AG04449 (cell line): ENCODE measurements around the gene ZDHHC12.

Experiments used
- CTCF ChIA-PET: fragments of 350-600 bp; formaldehyde crosslinking; extraction: SDS; loops from one replicate; lab custom pipeline; 2021; ENCODE audit warnings: antibody characterized with exemption; lab: Yijun Ruan, JAX
- POLR2A ChIA-PET: fragments of 400-600, 350-600 bp; formaldehyde crosslinking; extraction: SDS; loops from one replicate; lab custom pipeline; 2020; ENCODE audit warnings: antibody characterized with exemption, inconsistent platforms; lab: Yijun Ruan, JAX
- DNase-seq: peaks from one replicate; pipeline ENCODE4 v3.0.0-alpha.2; 2010; ENCODE audit warnings: low read depth, low spot score
- H3K4me3 ChIP-seq: 2 replicates; pipeline ENCODE4 v1.5.1; 2011; ENCODE audit warnings: low read depth, mild to moderate bottlenecking, control low read depth, low read length
- CTCF ChIP-seq: IDR thresholded peaks from one replicate; pipeline ENCODE4 v1.5.1; 2011; ENCODE audit warnings: mild to moderate bottlenecking, moderate library complexity, low read length, control low read depth, inconsistent platforms; ENCODE audit not compliant: insufficient read depth; ENCODE audit errors: missing control alignments

ZDHHC12 gene

GRCh38 chr9:128750926-128751595 lies 27.1 kb upstream of the ZDHHC12 start:
- ChIA-PET CTCF (interaction anchor here (1.0 to 1.5 kb wide), 3 partner anchors 17 to 116 kb away, joined by 3 to 4 read pairs (median 3); partner anchors contain the start of gene PKN3), POLR2A (no interaction called here)
- no peak overlapping the region for H3K4me3 ChIP-seq
- no peak for DNase-seq
- no peak for TF ChIP-seq CTCF

GRCh38 chr9:128747241-128747640 lies 23.3 kb upstream of the ZDHHC12 start:
- CTCF ChIA-PET: no interaction called here
- POLR2A ChIA-PET: no interaction called here
- H3K4me3 ChIP-seq: no peak overlapping the region
- DNase-seq: no peak
- TF ChIP-seq CTCF: no peak

GRCh38 chr9:128743421-128743820 lies 19.5 kb upstream of the ZDHHC12 start:
- TF ChIP-seq CTCF: no peak
- POLR2A ChIA-PET: no interaction called here
- CTCF ChIA-PET: interaction anchor here (0.6 to 4.2 kb wide), 4 partner anchors 9 to 121 kb away, joined by 3 to 36 read pairs (median 3); no protein-coding TSS in a partner anchor

GRCh38 chr9:128742401-128742800 lies 18.5 kb upstream of the ZDHHC12 start:
- H3K4me3 ChIP-seq: no peak overlapping the region
- DNase-seq: no peak
- CTCF ChIA-PET: interaction anchor here (0.8 to 4.2 kb wide), 3 partner anchors 8 to 76 kb away, joined by 3 to 36 read pairs (median 4); partner anchors contain the start of gene ENDOG
- POLR2A ChIA-PET: no interaction called here
- no peak for TF ChIP-seq CTCF

More at GRCh38 chr9:128743421-128743820, 19.5 kb upstream of the ZDHHC12 start:
- H3K4me3 ChIP-seq: no peak overlapping the region
- DNase-seq: no peak

- DNase-seq: no peak
- H3K4me3 ChIP-seq: no peak overlapping the region
- ChIA-PET POLR2A (no interaction called here), CTCF (interaction anchor here (0.9 to 4.0 kb wide), 4 partner anchors 7 to 83 kb away, joined by 3 to 46 read pairs (median 22); partner anchors contain the start of genes ENDOG and ZDHHC12)
- no peak for TF ChIP-seq CTCF
Observed at GRCh38 chr9:128735373-128735772, 11.4 kb upstream of the ZDHHC12 start.

GRCh38 chr9:128733256-128733655 lies 9.3 kb upstream of the ZDHHC12 start:
- ChIA-PET POLR2A (no interaction called here), CTCF (interaction anchor here (0.6 to 4.0 kb wide), 32 partner anchors 9 to 215 kb away, joined by 3 to 46 read pairs (median 4); partner anchors contain the start of gene ZDHHC12)
- no peak overlapping the region for H3K4me3 ChIP-seq
- TF ChIP-seq CTCF: peak; percentile 70
- DNase-seq: no peak
